Measurements from ENCODE around the gene JAKMIP2.

- TF ChIP-seq CTCF (IDR thresholded peaks at IDR 0.05) (no peak), POLR2A (IDR thresholded peaks at IDR 0.05) (no peak)
Measured at GRCh38 chr5:147732291-147732883, 50.1 kb downstream of the JAKMIP2 start.
